GM19035 (cell line): ENCODE data around the gene MFGE8.
A peak's percentile ranks its signal among the peaks of the same experiment; 100 is the strongest.

Experiments used
- ATAC-seq: cut with Tn5 transposase; IDR thresholded peaks from one replicate; pipeline ENCODE4 v1.9.1; 2021; ENCODE audit not compliant: unreplicated experiment

Gene MFGE8

DNA sequence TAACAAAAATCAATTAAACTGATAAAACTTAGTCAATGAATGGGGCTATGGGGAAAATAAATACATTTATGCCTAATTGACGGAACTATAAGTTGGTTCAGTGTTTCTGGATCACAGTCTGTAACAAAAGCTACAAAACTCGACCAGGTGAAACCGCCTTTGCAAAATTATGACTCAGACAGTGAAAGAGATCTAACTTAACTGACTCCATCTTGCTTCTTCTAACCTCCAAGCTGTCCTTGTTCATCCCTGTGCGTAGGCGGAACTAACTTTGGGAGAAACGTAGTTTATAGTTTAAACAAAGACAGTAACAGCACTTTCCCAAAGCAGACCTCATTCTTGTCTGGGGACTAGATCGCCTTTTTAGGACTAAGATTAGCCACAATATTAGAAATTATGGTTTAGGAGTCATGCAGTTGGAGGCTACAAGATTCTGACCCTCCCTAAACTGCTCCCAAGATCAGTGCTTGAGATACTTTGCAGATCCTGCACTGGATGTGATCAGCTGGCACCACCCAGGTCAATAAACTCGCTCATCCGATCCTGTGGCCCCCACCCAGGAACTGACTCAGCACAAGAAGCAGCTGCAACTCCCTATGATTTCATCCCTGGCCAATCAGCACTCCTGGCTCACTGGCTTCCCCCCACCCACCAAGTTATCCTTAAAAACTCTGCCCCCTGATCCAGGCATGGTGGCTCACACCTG, 7.2 kb upstream of the MFGE8 start:
- ATAC-seq = no peak

- ATAC-seq = no peak
Measured at GRCh38 chr15:88918738-88919137, 5.6 kb upstream of the MFGE8 start.

GRCh38 chr15:88917760-88918159, 4.6 kb upstream of the MFGE8 start:
- no peak for ATAC-seq

- ATAC-seq = no peak
Measured at GRCh38 chr15:88915354-88915753, 2.2 kb upstream of the MFGE8 start.

GRCh38 chr15:88913850-88914169, 631 bp upstream of the MFGE8 start:
- ATAC-seq = no peak

DNA sequence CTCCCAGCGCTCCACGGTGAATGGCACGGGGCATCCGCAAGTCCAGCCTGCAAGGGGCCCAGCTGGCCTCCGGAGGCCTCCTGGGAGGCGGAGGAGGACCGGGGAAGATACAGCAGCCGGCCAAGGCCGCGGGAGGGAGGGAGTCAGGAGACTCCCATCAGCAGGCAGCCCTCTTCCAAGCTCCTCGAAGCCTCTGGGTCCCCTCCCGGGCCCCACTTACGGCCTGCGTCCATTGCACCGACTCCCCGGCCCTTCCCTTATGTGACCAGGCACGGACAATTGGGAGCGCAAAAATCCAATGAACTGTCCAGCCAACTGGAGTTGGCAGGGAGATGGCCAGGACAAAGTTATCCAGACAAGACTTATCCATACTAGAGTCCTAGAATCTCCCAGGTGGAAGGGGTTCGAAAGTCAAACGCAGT, 668 bp downstream of the MFGE8 start:
- ATAC-seq = no peak

- no peak for ATAC-seq
Measured at GRCh38 chr15:88911766-88912118, 1.4 kb downstream of the MFGE8 start.

DNA sequence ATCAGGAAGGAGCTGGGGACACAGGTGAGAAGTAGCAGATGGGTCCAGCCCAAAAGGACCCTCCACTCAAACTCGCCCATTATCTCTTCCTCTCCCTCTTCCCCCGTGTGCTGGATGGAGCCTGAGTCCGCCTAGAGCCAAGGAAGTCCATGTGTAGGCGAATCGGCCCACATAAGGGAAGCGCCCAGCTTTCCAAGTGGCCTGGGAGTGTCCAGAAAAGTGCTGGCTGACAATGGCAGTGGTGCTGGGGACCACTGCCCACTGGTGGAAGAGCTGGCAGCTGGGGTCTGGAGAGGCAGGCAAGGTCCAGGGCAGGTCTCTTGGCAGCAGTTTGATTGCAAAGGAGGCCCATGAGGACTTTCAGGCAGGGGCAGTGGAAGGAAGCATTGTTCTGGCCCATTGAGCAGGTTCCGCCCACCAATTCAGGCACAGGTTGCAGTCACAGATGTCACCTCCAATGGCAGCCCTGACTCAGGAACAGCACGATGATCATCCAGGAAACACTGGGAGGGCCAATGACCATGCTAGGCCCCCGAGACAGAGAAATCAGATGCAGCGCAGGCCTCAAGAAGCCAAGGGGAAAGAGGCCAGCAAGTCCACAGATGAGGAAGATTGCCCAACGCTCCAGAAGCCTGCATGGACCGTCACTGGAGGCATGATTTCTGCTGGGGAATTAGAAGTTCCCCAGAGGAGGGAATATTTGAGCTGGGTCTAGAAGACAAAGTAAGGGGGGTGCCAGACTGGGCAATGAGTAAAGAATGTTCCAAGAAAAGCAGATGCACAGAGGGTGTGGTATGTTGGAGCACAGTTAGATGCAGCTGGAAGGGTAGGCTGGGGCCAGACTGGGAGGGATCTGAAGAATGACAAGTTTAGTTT, 3.0 kb downstream of the MFGE8 start:
- ATAC-seq = no peak

- no peak for ATAC-seq
Measured at GRCh38 chr15:88908697-88909621, 4.2 kb downstream of the MFGE8 start.

DNA sequence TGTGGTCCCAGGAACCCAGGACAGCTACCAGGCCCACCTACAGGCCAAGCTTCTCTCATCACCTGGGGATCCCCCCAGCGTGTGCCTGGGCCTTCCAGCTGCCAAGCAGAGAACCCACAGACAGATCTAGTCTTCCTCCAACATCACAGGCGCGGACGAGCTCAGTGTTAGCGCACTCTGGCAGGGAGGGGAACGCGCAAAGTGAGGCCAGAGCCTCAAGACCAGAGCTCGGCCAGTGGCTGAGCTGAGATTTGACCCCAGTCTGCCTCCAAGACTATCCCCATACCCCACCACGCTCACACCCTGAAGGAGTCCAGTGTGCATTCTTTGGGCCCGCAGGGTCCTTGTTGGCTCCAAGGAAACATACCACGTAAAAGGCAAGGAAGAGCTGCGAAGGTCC, 5.1 kb downstream of the MFGE8 start:
- no peak for ATAC-seq

DNA sequence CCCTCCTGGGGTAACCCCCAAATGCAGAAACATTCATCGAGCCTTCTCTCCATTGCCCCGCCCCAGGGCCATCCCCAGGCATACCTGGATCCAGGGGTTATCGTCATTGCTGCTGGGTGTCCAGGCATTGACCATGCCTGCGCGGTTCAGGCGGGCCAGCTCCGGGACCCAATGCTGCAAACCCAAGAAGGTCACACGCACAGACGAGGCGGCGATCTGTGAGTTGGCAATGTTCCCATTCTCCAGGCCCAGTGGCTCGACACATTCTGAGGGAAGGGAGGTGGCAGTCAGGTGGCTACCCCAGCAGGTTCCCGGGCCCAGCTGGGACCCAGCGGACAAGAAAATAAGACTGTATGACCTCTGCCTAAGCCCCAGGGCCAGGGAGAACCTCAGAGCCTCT, 6.1 kb downstream of the MFGE8 start:
- no peak for ATAC-seq

GRCh38 chr15:88906551-88906950, 6.6 kb downstream of the MFGE8 start:
- no peak for ATAC-seq

GRCh38 chr15:88906130-88906529, 7.0 kb downstream of the MFGE8 start:
- no peak for ATAC-seq

GRCh38 chr15:88905576-88905975, 7.6 kb downstream of the MFGE8 start:
- ATAC-seq = no peak

- peak; percentile 87 for ATAC-seq
Measured at GRCh38 chr15:88904624-88905327, 8.4 kb downstream of the MFGE8 start.

DNA sequence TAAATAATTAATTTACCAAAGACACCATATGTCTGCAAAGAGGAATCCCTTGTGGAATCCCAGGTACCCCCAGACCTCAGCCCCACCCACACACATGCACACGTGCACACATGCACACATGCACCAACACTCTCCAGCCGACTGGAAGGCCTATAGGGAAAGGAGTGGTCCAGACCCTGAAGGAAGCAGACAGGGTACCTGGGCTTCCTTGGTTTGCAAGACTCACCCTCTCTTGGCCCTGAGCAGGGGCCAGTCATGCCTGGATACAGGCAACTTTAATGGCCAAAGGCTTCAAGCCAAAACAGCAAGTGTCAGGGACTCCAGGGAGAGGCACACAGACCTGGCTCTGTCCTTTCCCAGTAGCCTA, 8.9 kb downstream of the MFGE8 start:
- ATAC-seq = no peak

GRCh38 chr15:88902846-88903245, 10.3 kb downstream of the MFGE8 start:
- ATAC-seq = no peak

- ATAC-seq = no peak
Measured at GRCh38 chr15:88902221-88902835, 10.9 kb downstream of the MFGE8 start.

GRCh38 chr15:88901508-88902220, 11.5 kb downstream of the MFGE8 start:
- ATAC-seq = no peak

- no peak for ATAC-seq
Measured at GRCh38 chr15:88900982-88901418, 12.2 kb downstream of the MFGE8 start.
